Measurements from ENCODE around the gene PROSER3. TPM values are rescaled to one million over a fixed set of nuclear protein-coding genes. Genes with fewer than 3 reads are reported as not detected.

Gene PROSER3
- total RNA-seq, 1 donor from 2014 or later, result 39.5 TPM

DNA sequence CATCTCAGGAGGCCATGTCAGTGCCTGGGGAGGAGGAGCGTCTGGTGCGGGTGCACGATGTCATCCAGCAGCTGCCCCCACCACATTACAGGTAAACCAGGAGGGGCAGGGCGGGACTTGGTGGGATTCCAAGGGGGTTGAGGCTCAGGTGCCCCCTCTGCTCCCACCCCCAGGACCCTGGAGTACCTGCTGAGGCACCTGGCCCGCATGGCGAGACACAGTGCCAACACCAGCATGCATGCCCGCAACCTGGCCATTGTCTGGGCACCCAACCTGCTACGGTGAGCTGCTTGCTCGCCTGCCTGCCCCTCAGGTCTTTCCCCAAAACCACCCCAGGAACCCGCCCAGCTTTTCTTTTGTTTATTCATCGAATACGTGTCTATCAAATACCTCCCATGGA lies 24.6 kb downstream of the PROSER3 start:
- H3K36me3 Mint-ChIP-seq (ENCODE audit: low read depth), result peaks cover 9% of the 10 kb centered on the region
- H3K9me3 Mint-ChIP-seq, result no peaks in the 10 kb centered on the region
- peaks cover 4% of the 10 kb centered on the region for H3K4me1 Mint-ChIP-seq (ENCODE audit: low read depth)
- intact Hi-C loops (cut with micrococcal nuclease), result no loop called here
- no peaks in the 10 kb centered on the region for H3K27me3 Mint-ChIP-seq (ENCODE audit: insufficient read depth)
- no peak for DNase-seq (ENCODE audit: low spot score)
- no peak overlapping the region for H3K4me3 Mint-ChIP-seq
- H3K27ac Mint-ChIP-seq, result no peak overlapping the region

DNA sequence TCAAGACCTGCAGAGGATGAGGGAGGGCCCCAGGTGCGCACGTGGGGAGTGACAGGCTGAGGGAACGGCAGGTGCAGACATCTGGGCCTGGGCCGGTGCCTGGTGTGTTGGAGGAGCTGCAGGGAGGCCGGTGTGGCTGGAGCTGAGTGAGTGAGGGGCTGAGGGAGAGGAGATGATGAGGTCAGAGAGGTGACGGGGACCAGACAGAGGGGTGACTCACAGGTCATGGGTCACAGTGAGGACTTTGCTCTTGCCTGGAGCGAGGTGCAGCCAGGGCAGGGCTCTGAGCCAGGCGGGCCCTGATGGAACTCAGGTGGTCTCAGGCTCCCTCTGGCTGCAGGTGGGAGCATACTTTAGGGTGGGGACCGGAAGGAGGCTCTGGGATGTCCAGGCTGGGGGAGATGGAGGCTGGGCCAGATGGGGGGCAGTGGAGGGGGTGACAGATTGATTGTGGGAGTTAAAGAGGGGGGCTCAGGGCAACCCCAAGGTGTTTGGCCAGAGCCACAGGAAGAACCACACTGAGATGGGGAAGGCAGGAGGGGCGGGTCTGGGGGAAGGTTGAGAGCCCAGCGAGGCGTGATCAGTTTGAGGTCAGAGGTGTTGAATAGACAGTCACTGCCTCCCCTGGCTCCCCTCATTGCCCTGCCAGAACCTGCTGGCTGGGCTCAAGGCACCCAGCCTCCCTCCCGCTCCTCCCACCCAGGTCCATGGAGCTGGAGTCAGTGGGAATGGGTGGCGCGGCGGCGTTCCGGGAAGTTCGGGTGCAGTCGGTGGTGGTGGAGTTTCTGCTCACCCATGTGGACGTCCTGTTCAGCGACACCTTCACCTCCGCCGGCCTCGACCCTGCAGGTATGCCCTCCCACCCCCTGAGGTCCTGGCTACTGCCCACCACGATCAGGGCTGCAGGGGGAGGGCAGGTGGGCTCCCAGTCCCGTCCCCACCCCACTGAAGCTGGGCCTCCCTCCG lies 25.8 kb downstream of the PROSER3 start:
- no peak overlapping the region for H3K27ac Mint-ChIP-seq
- H3K27me3 Mint-ChIP-seq (ENCODE audit: insufficient read depth), result no peaks in the 10 kb centered on the region
- H3K9me3 Mint-ChIP-seq, result no peaks in the 10 kb centered on the region
- peaks cover 7% of the 10 kb centered on the region for H3K36me3 Mint-ChIP-seq (ENCODE audit: low read depth)
- DNase-seq (ENCODE audit: low spot score), result no peak
- intact Hi-C loops (cut with micrococcal nuclease), result no loop called here
- no peak overlapping the region for H3K4me3 Mint-ChIP-seq
- H3K4me1 Mint-ChIP-seq (ENCODE audit: low read depth), result no peaks in the 10 kb centered on the region

- Mint-ChIP-seq H3K4me1 (ENCODE audit: low read depth) (no peaks in the 10 kb centered on the region), H3K36me3 (ENCODE audit: low read depth) (peaks cover 7% of the 10 kb centered on the region), H3K9me3 (no peaks in the 10 kb centered on the region), H3K27me3 (ENCODE audit: insufficient read depth) (no peaks in the 10 kb centered on the region), H3K4me3 (no peak overlapping the region), H3K27ac (no peak overlapping the region)
- DNase-seq (ENCODE audit: low spot score), result no peak
- intact Hi-C loops (cut with micrococcal nuclease), result no loop called here
Observed at GRCh38 chr19:35784503-35785338, 26.7 kb downstream of the PROSER3 start.

DNA sequence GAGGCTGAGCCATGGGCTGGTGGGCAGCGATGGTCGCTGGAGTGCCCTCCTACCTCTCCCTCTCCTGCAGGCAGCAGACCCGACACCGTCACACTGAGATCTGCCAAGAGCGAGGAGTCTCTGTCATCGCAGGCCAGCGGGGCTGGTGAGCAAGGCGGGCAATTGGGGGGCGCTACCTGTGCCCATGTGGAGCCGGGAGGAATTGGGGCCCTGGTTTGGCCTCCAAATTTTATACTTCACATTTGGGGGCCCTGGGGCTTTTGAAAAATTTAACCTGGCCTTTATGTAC lies 27.3 kb downstream of the PROSER3 start:
- H3K36me3 Mint-ChIP-seq (ENCODE audit: low read depth), result peaks cover 7% of the 10 kb centered on the region
- no peaks in the 10 kb centered on the region for H3K27me3 Mint-ChIP-seq (ENCODE audit: insufficient read depth)
- H3K4me1 Mint-ChIP-seq (ENCODE audit: low read depth), result no peaks in the 10 kb centered on the region
- no peaks in the 10 kb centered on the region for H3K9me3 Mint-ChIP-seq
- intact Hi-C loops (cut with micrococcal nuclease), result no loop called here
- H3K4me3 Mint-ChIP-seq, result no peak overlapping the region
- H3K27ac Mint-ChIP-seq, result no peak overlapping the region
- no peak for DNase-seq (ENCODE audit: low spot score)

DNA sequence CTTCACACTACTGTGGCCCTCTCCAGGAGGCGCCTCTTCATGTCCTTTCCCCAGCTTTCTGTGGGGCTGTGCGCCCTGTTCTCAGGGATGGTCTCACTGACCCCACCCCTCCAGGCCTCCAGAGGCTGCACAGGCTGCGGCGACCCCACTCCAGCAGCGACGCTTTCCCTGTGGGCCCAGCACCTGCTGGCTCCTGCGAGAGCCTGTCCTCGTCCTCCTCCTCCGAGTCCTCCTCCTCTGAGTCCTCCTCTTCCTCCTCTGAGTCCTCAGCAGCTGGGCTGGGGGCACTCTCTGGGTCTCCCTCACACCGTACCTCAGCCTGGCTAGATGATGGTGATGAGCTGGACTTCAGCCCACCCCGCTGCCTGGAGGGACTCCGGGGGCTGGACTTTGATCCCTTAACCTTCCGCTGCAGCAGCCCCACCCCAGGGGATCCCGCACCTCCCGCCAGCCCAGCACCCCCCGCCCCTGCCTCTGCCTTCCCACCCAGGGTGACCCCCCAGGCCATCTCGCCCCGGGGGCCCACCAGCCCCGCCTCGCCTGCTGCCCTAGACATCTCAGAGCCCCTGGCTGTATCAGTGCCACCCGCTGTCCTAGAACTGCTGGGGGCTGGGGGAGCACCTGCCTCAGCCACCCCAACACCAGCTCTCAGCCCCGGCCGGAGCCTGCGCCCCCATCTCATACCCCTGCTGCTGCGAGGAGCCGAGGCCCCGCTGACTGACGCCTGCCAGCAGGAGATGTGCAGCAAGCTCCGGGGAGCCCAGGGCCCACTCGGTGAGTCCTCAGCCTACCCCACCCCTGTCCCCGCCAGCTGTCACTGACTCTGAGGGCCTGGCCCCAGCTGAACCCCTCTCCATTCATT lies 28.6 kb downstream of the PROSER3 start:
- intact Hi-C loops (cut with micrococcal nuclease), result no loop called here
- Mint-ChIP-seq H3K27ac (no peak overlapping the region), H3K36me3 (ENCODE audit: low read depth) (peaks cover 7% of the 10 kb centered on the region), H3K4me3 (no peak overlapping the region), H3K27me3 (ENCODE audit: insufficient read depth) (no peaks in the 10 kb centered on the region), H3K9me3 (no peaks in the 10 kb centered on the region), H3K4me1 (ENCODE audit: low read depth) (no peaks in the 10 kb centered on the region)
- DNase-seq (ENCODE audit: low spot score), result no peak

DNA sequence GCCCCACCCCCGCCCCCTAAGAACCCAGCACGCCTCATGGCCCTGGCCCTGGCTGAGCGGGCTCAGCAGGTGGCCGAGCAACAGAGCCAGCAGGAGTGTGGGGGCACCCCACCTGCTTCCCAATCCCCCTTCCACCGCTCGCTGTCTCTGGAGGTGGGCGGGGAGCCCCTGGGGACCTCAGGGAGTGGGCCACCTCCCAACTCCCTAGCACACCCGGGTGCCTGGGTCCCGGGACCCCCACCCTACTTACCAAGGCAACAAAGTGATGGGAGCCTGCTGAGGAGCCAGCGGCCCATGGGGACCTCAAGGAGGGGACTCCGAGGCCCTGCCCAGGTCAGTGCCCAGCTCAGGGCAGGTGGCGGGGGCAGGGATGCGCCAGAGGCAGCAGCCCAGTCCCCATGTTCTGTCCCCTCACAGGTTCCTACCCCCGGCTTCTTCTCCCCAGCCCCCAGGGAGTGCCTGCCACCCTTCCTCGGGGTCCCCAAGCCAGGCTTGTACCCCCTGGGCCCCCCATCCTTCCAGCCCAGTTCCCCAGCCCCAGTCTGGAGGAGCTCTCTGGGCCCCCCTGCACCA lies 29.3 kb downstream of the PROSER3 start:
- H3K4me3 Mint-ChIP-seq, result no peak overlapping the region
- H3K4me1 Mint-ChIP-seq (ENCODE audit: low read depth), result no peaks in the 10 kb centered on the region
- H3K27me3 Mint-ChIP-seq (ENCODE audit: insufficient read depth), result no peaks in the 10 kb centered on the region
- peaks cover 7% of the 10 kb centered on the region for H3K36me3 Mint-ChIP-seq (ENCODE audit: low read depth)
- intact Hi-C loops (cut with micrococcal nuclease), result no loop called here
- DNase-seq (ENCODE audit: low spot score), result no peak
- H3K27ac Mint-ChIP-seq, result no peak overlapping the region
- H3K9me3 Mint-ChIP-seq, result no peaks in the 10 kb centered on the region

DNA sequence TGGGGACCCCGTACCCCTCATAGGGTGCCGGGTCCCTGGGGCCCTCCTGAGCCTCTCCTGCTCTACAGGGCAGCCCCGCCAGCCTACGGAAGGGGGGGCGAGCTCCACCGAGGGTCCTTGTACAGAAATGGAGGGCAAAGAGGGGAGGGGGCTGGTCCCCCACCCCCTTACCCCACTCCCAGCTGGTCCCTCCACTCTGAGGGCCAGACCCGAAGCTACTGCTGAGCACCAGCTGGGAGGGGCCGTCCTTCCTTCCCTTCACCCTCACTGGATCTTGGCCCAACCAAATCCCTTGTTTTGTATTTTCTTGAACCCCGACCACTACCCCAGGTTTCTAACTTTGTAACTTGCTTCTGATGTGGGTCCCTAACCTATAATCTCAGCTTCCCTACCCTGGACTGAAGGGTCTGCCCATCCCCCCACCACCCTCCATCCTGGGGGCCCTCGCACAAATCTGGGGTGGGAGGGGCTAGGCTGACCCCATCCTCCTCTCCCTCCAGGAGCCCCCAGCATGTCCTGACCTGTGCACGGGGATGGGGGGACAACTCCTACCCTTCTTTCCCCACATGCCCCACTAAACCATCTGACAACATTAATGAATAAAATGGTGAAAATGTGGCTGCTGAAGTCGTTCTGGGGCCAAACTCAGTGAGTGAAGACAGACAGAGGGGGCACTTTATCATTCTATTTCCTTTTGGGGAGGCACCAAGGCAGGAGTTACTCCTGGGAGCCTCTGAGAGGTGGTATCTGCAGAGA lies 30.4 kb downstream of the PROSER3 start:
- no peak overlapping the region for H3K27ac Mint-ChIP-seq
- H3K27me3 Mint-ChIP-seq (ENCODE audit: insufficient read depth), result no peaks in the 10 kb centered on the region
- no peaks in the 10 kb centered on the region for H3K4me1 Mint-ChIP-seq (ENCODE audit: low read depth)
- intact Hi-C loops (cut with micrococcal nuclease), result no loop called here
- DNase-seq (ENCODE audit: low spot score), result no peak
- H3K36me3 Mint-ChIP-seq (ENCODE audit: low read depth), result peaks cover 4% of the 10 kb centered on the region
- no peaks in the 10 kb centered on the region for H3K9me3 Mint-ChIP-seq
- no peak overlapping the region for H3K4me3 Mint-ChIP-seq

GRCh38 chr19:35789195-35789977 lies 31.4 kb downstream of the PROSER3 start:
- Mint-ChIP-seq H3K27ac (no peak overlapping the region), H3K4me1 (ENCODE audit: low read depth) (no peaks in the 10 kb centered on the region), H3K36me3 (ENCODE audit: low read depth) (peaks cover 2% of the 10 kb centered on the region), H3K4me3 (no peak overlapping the region), H3K9me3 (no peaks in the 10 kb centered on the region), H3K27me3 (ENCODE audit: insufficient read depth) (no peaks in the 10 kb centered on the region)
- no peak for DNase-seq (ENCODE audit: low spot score)
- intact Hi-C loops (cut with micrococcal nuclease), result no loop called here

DNA sequence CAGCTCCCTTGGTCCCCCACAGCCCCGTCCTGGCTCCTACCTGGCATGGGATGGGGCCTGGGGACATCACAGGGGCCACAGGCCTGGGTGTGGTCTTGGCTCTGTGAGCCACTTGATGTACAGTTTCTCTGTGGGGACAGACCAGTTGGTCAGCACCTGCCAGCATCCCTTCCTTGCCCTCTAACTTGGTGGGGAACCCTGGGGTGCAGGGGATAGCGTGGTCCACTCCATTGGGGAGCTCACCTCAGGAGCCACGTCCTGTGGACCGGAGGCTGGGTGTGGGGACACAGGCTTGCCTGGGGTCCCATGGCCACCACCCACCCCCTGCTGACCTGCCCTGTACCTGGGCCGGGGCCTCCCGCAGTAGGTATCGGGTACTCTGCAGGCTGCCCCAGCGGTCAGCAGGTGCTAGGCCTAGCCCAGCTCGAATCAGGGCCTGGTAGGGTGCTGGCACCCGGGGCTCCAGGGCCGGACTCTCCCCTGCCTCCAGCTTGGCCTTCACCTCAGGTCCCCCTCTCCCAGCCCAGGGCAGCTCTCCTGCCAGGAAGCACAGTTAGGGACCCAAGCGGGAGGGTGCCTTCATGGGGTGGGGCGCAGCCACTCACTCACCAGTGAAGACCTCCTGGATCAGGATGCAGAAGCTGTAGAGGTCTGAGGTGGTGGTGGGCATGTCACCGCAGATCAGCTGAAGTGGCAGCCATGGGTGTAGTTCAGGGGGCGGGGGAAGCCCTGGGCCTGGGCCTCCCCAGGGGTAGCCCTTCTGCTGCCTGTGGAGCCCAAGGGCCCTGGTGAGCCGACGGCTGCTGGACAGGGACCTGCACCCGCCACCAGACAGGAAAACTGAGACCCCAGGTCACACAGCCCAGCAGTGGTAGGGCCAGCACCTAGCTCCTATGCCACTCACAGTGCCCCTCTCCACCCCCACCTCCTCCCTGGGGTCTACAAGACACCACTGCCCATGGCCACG lies 32.3 kb downstream of the PROSER3 start:
- Mint-ChIP-seq H3K36me3 (ENCODE audit: low read depth) (peaks cover 2% of the 10 kb centered on the region), H3K4me1 (ENCODE audit: low read depth) (no peaks in the 10 kb centered on the region), H3K9me3 (no peaks in the 10 kb centered on the region), H3K27ac (no peak overlapping the region), H3K27me3 (ENCODE audit: insufficient read depth) (peaks cover under 1% of the 10 kb centered on the region), H3K4me3 (no peak overlapping the region)
- DNase-seq (ENCODE audit: low spot score), result no peak
- intact Hi-C loops (cut with micrococcal nuclease), result no loop called here

GRCh38 chr19:35790981-35791813 lies 33.2 kb downstream of the PROSER3 start:
- Mint-ChIP-seq H3K27ac (no peak overlapping the region), H3K36me3 (ENCODE audit: low read depth) (no peaks in the 10 kb centered on the region), H3K4me1 (ENCODE audit: low read depth) (no peaks in the 10 kb centered on the region), H3K27me3 (ENCODE audit: insufficient read depth) (peaks cover 7% of the 10 kb centered on the region), H3K9me3 (no peaks in the 10 kb centered on the region), H3K4me3 (no peak overlapping the region)
- DNase-seq (ENCODE audit: low spot score), result no peak
- intact Hi-C loops (cut with micrococcal nuclease), result no loop called here

All from activated T-helper 1 cell treated with anti-CD3 and anti-CD28 coated beads, Interleukin-12 subunit alpha, Interleukin-12 subunit beta, Interleukin-2, Interleukin-4 antibody, amounts not matched to agents 30 ng/mL and 10 ng/mL and 1 ng/mL, durations not matched to agents 14 hours and 24 hours and 36 hours (primary cell).